Measurements from ENCODE around the gene SRGAP1.

Gene SRGAP1

GRCh38 chr12:63808631-63809030 lies 35.9 kb upstream of the SRGAP1 start:
- Histone ChIP-seq H3K27ac (ENCODE audit: low read length) (no peak overlapping the region), H3K9ac (ENCODE audit: low read depth, low read length) (no peak overlapping the region), H3K9me3 (ENCODE audit: insufficient read depth, low read length, severe bottlenecking) (no peaks in the 10 kb centered on the region), H2AFZ (ENCODE audit: low read depth, low read length) (no peak overlapping the region), H3K27me3 (ENCODE audit: insufficient read depth, low read length, poor library complexity) (no peaks in the 10 kb centered on the region), H3K79me2 (ENCODE audit: insufficient read depth, low read length) (no peaks in the 10 kb centered on the region), H4K20me1 (ENCODE audit: insufficient read depth, low read length) (no peaks in the 10 kb centered on the region), H3K4me2 (ENCODE audit: insufficient read depth, low read length) (no peak overlapping the region), H3K4me3 (ENCODE audit: low read depth in 1 of 2, low read length in 2 of 2) (no peak overlapping the region), H3K4me1 (ENCODE audit: insufficient read depth, low read length) (no peaks in the 10 kb centered on the region), H3K36me3 (ENCODE audit: insufficient read depth, low read length) (peaks cover 38% of the 10 kb centered on the region)
- DNase-seq (no peak), ATAC-seq (ENCODE audit: insufficient read depth, low read depth) (no peak)
- TF ChIP-seq EZH2 (IDR thresholded peaks at IDR 0.05; ENCODE audit: borderline replicate concordance, low read depth, low read length, severe bottlenecking) (no peak), CTCF (IDR thresholded peaks at IDR 0.05; ENCODE audit: borderline replicate concordance, extremely low read depth, low read length, poor library complexity, severe bottlenecking) (no peak)

GRCh38 chr12:63809566-63809965 lies 34.9 kb upstream of the SRGAP1 start:
- TF ChIP-seq EZH2 (IDR thresholded peaks at IDR 0.05; ENCODE audit: borderline replicate concordance, low read depth, low read length, severe bottlenecking), result no peak
- no peak for TF ChIP-seq CTCF (IDR thresholded peaks at IDR 0.05; ENCODE audit: borderline replicate concordance, extremely low read depth, low read length, poor library complexity, severe bottlenecking)
- Histone ChIP-seq H3K4me3 (ENCODE audit: low read depth in 1 of 2, low read length in 2 of 2) (no peak overlapping the region), H3K27ac (ENCODE audit: low read length) (no peak overlapping the region), H3K4me2 (ENCODE audit: insufficient read depth, low read length) (no peak overlapping the region), H3K79me2 (ENCODE audit: insufficient read depth, low read length) (no peaks in the 10 kb centered on the region), H4K20me1 (ENCODE audit: insufficient read depth, low read length) (no peaks in the 10 kb centered on the region), H3K36me3 (ENCODE audit: insufficient read depth, low read length) (peaks cover 38% of the 10 kb centered on the region), H3K27me3 (ENCODE audit: insufficient read depth, low read length, poor library complexity) (no peaks in the 10 kb centered on the region), H3K9ac (ENCODE audit: low read depth, low read length) (no peak overlapping the region), H2AFZ (ENCODE audit: low read depth, low read length) (no peak overlapping the region), H3K9me3 (ENCODE audit: insufficient read depth, low read length, severe bottlenecking) (no peaks in the 10 kb centered on the region), H3K4me1 (ENCODE audit: insufficient read depth, low read length) (no peaks in the 10 kb centered on the region)
- ATAC-seq (ENCODE audit: insufficient read depth, low read depth) (no peak), DNase-seq (no peak)

GRCh38 chr12:63811334-63811733 lies 33.2 kb upstream of the SRGAP1 start:
- Histone ChIP-seq H3K4me1 (ENCODE audit: insufficient read depth, low read length) (no peaks in the 10 kb centered on the region), H3K9me3 (ENCODE audit: insufficient read depth, low read length, severe bottlenecking) (no peaks in the 10 kb centered on the region), H3K27me3 (ENCODE audit: insufficient read depth, low read length, poor library complexity) (no peaks in the 10 kb centered on the region), H2AFZ (ENCODE audit: low read depth, low read length) (no peak overlapping the region), H3K27ac (ENCODE audit: low read length) (no peak overlapping the region), H3K4me3 (ENCODE audit: low read depth in 1 of 2, low read length in 2 of 2) (no peak overlapping the region), H3K79me2 (ENCODE audit: insufficient read depth, low read length) (no peaks in the 10 kb centered on the region), H3K9ac (ENCODE audit: low read depth, low read length) (no peak overlapping the region), H3K4me2 (ENCODE audit: insufficient read depth, low read length) (no peak overlapping the region), H3K36me3 (ENCODE audit: insufficient read depth, low read length) (peaks cover 29% of the 10 kb centered on the region), H4K20me1 (ENCODE audit: insufficient read depth, low read length) (no peaks in the 10 kb centered on the region)
- TF ChIP-seq EZH2 (IDR thresholded peaks at IDR 0.05; ENCODE audit: borderline replicate concordance, low read depth, low read length, severe bottlenecking) (no peak), CTCF (IDR thresholded peaks at IDR 0.05; ENCODE audit: borderline replicate concordance, extremely low read depth, low read length, poor library complexity, severe bottlenecking) (no peak)
- DNase-seq, result no peak
- no peak for ATAC-seq (ENCODE audit: insufficient read depth, low read depth)

GRCh38 chr12:63811755-63812154 lies 32.7 kb upstream of the SRGAP1 start:
- DNase-seq (no peak), ATAC-seq (ENCODE audit: insufficient read depth, low read depth) (no peak)
- no peaks in the 10 kb centered on the region for H3K9me3 ChIP-seq (ENCODE audit: insufficient read depth, low read length, severe bottlenecking)
- H3K27me3 ChIP-seq (ENCODE audit: insufficient read depth, low read length, poor library complexity), result no peaks in the 10 kb centered on the region
- no peaks in the 10 kb centered on the region for H3K4me1 ChIP-seq (ENCODE audit: insufficient read depth, low read length)
- H3K4me2 ChIP-seq (ENCODE audit: insufficient read depth, low read length), result no peak overlapping the region
- H2AFZ ChIP-seq (ENCODE audit: low read depth, low read length), result no peak overlapping the region
- H3K27ac ChIP-seq (ENCODE audit: low read length), result no peak overlapping the region
- no peaks in the 10 kb centered on the region for H4K20me1 ChIP-seq (ENCODE audit: insufficient read depth, low read length)
- no peak overlapping the region for H3K9ac ChIP-seq (ENCODE audit: low read depth, low read length)
- peaks cover 25% of the 10 kb centered on the region for H3K36me3 ChIP-seq (ENCODE audit: insufficient read depth, low read length)
- TF ChIP-seq EZH2 (IDR thresholded peaks at IDR 0.05; ENCODE audit: borderline replicate concordance, low read depth, low read length, severe bottlenecking), result no peak
- no peak for TF ChIP-seq CTCF (IDR thresholded peaks at IDR 0.05; ENCODE audit: borderline replicate concordance, extremely low read depth, low read length, poor library complexity, severe bottlenecking)
- H3K79me2 ChIP-seq (ENCODE audit: insufficient read depth, low read length), result no peaks in the 10 kb centered on the region
- H3K4me3 ChIP-seq (ENCODE audit: low read depth in 1 of 2, low read length in 2 of 2), result no peak overlapping the region

Measured in DND-41 (cell line).